ENCODE measurements around the gene ARHGAP29. TPM values are rescaled to one million over a fixed set of nuclear protein-coding genes. Genes with fewer than 3 reads are reported as not detected.

The ARHGAP29 gene
- total and polyA plus RNA-seq, 2 experiments from 2014 or later = 9.6 to 22.3 TPM

GRCh38 chr1:94182191-94182590 is 55.2 kb downstream of the ARHGAP29 start:
- DNase-seq (ENCODE audit: low spot score) = no peak
- no peak overlapping the region for H3K4me2 ChIP-seq
- H3K9me3 ChIP-seq (ENCODE audit: low read depth) = no peaks in the 10 kb centered on the region
- no peak overlapping the region for H2AFZ ChIP-seq
- no peaks in the 10 kb centered on the region for H3K4me1 ChIP-seq (ENCODE audit: insufficient read depth)
- no peak overlapping the region for H3K4me3 ChIP-seq
- H3K79me2 ChIP-seq = no peaks in the 10 kb centered on the region
- no peaks in the 10 kb centered on the region for H3K36me3 ChIP-seq (replicated peaks; ENCODE audit: insufficient read depth, low read depth)
- H3K27ac ChIP-seq = no peak overlapping the region
- H4K20me1 ChIP-seq (ENCODE audit: insufficient read depth, poor library complexity, severe bottlenecking) = no peaks in the 10 kb centered on the region
- H3K9me2 ChIP-seq (replicated peaks; ENCODE audit: insufficient read depth) = no peaks in the 10 kb centered on the region
- H3K27me3 ChIP-seq = no peaks in the 10 kb centered on the region
- 97% methylated on average over 1 of the region's 1 CpG for WGBS (ENCODE audit: low lambda C conversion rate, missing lambda C conversion rate)
- no peak for TF ChIP-seq CTCF (IDR thresholded peaks at IDR 0.05; ENCODE audit: poor library complexity)
- TF ChIP-seq EZH2 (IDR thresholded peaks at IDR 0.05; ENCODE audit: borderline replicate concordance) = no peak
- TF ChIP-seq EZH2phosphoT487 (IDR thresholded peaks at IDR 0.05; ENCODE audit: low read depth, severe bottlenecking, unreplicated experiment) = no peak

GRCh38 chr1:94180650-94181049 is 56.7 kb downstream of the ARHGAP29 start:
- Histone ChIP-seq H3K27ac (no peak overlapping the region), H4K20me1 (ENCODE audit: insufficient read depth, poor library complexity, severe bottlenecking) (no peaks in the 10 kb centered on the region), H3K4me1 (ENCODE audit: insufficient read depth) (no peaks in the 10 kb centered on the region), H3K4me2 (no peak overlapping the region), H3K79me2 (no peaks in the 10 kb centered on the region), H3K4me3 (no peak overlapping the region), H2AFZ (no peak overlapping the region), H3K36me3 (replicated peaks; ENCODE audit: insufficient read depth, low read depth) (no peaks in the 10 kb centered on the region), H3K27me3 (no peaks in the 10 kb centered on the region), H3K9me2 (replicated peaks; ENCODE audit: insufficient read depth) (no peaks in the 10 kb centered on the region), H3K9me3 (ENCODE audit: low read depth) (no peaks in the 10 kb centered on the region)
- no peak for DNase-seq (ENCODE audit: low spot score)
- TF ChIP-seq EZH2phosphoT487 (IDR thresholded peaks at IDR 0.05; ENCODE audit: low read depth, severe bottlenecking, unreplicated experiment) = no peak
- TF ChIP-seq EZH2 (IDR thresholded peaks at IDR 0.05; ENCODE audit: borderline replicate concordance) = no peak
- no peak for TF ChIP-seq CTCF (IDR thresholded peaks at IDR 0.05; ENCODE audit: poor library complexity)
- 96% methylated on average over 1 of the region's 1 CpG for WGBS (ENCODE audit: low lambda C conversion rate, missing lambda C conversion rate)

DNA sequence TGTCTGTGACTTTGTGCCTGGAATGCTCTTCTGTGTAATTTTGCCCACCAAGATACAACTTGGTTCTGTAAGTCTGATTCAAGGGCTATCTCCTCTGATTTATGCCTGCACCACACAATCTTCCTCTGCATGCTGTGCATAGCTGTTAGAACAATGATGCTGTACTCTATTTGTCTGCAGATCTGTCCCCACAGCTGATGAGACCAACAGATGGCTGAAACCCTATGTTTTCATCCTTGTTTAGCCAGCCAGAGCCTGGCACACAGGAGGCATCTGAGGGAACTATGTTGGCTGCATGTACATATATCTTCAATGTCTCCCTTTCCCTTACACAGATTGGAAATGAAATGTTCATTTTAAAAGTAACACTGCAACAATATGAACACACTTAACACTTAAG is 58.5 kb downstream of the ARHGAP29 start:
- Histone ChIP-seq H3K36me3 (replicated peaks; ENCODE audit: insufficient read depth, low read depth) (no peaks in the 10 kb centered on the region), H3K4me3 (no peak overlapping the region), H3K4me2 (no peak overlapping the region), H3K9me3 (ENCODE audit: low read depth) (no peaks in the 10 kb centered on the region), H3K27ac (no peak overlapping the region), H3K4me1 (ENCODE audit: insufficient read depth) (no peaks in the 10 kb centered on the region), H4K20me1 (ENCODE audit: insufficient read depth, poor library complexity, severe bottlenecking) (no peaks in the 10 kb centered on the region), H2AFZ (no peak overlapping the region), H3K9me2 (replicated peaks; ENCODE audit: insufficient read depth) (no peaks in the 10 kb centered on the region), H3K79me2 (no peaks in the 10 kb centered on the region), H3K27me3 (no peaks in the 10 kb centered on the region)
- DNase-seq (ENCODE audit: low spot score) = no peak
- TF ChIP-seq CTCF (IDR thresholded peaks at IDR 0.05; ENCODE audit: poor library complexity) = no peak
- TF ChIP-seq EZH2phosphoT487 (IDR thresholded peaks at IDR 0.05; ENCODE audit: low read depth, severe bottlenecking, unreplicated experiment) = no peak
- TF ChIP-seq EZH2 (IDR thresholded peaks at IDR 0.05; ENCODE audit: borderline replicate concordance) = no peak

- TF ChIP-seq CTCF (IDR thresholded peaks at IDR 0.05; ENCODE audit: poor library complexity) (no peak), EZH2 (IDR thresholded peaks at IDR 0.05; ENCODE audit: borderline replicate concordance) (no peak), EZH2phosphoT487 (IDR thresholded peaks at IDR 0.05; ENCODE audit: low read depth, severe bottlenecking, unreplicated experiment) (no peak)
- H3K4me3 ChIP-seq = no peak overlapping the region
- no peaks in the 10 kb centered on the region for H3K79me2 ChIP-seq
- no peaks in the 10 kb centered on the region for H3K9me3 ChIP-seq (ENCODE audit: low read depth)
- H3K27me3 ChIP-seq = no peaks in the 10 kb centered on the region
- H3K4me1 ChIP-seq (ENCODE audit: insufficient read depth) = no peaks in the 10 kb centered on the region
- 96% methylated on average over 3 of the region's 3 CpGs for WGBS (ENCODE audit: low lambda C conversion rate, missing lambda C conversion rate)
- no peak overlapping the region for H2AFZ ChIP-seq
- no peaks in the 10 kb centered on the region for H3K9me2 ChIP-seq (replicated peaks; ENCODE audit: insufficient read depth)
- H3K36me3 ChIP-seq (replicated peaks; ENCODE audit: insufficient read depth, low read depth) = no peaks in the 10 kb centered on the region
- DNase-seq (ENCODE audit: low spot score) = no peak
- H4K20me1 ChIP-seq (ENCODE audit: insufficient read depth, poor library complexity, severe bottlenecking) = no peaks in the 10 kb centered on the region
- H3K4me2 ChIP-seq = no peak overlapping the region
- no peak overlapping the region for H3K27ac ChIP-seq
Measured at GRCh38 chr1:94169126-94169525, 68.3 kb downstream of the ARHGAP29 start.
